Uterus (tissue), 4 donors: ENCODE results near the gene ZYX. TPM values are rescaled to one million over a fixed set of nuclear protein-coding genes. Genes with fewer than 3 reads are reported as not detected.
A peak's percentile ranks its signal among the peaks of the same experiment; 100 is the strongest.

Experiments used
- DNase-seq, 2 donors: peaks; one replicate each; pipeline ENCODE4 v3.0.0-alpha.2; 2019 to 2020
- H3K27ac ChIP-seq, 2 donors: fragments of 200-600 bp; sonication (generic); 1 replicate in 1 of 2; 2 replicates in 1 of 2; pipeline ENCODE4 v1.5.1; 2016 to 2018
- H3K27me3 ChIP-seq, 2 donors: fragments of 200-600 bp; sonication (generic); one replicate each; pipeline ENCODE4 v1.5.1; 2018 to 2019; ENCODE audit warnings: control low read depth in 1 of 2
- H3K36me3 ChIP-seq, 2 donors: fragments of 200-600 bp; sonication (generic); one replicate each; pipeline ENCODE4 v1.5.1; 2019; ENCODE audit warnings: control low read depth in 1 of 2
- H3K4me1 ChIP-seq, 2 donors: fragments of 200-600 bp; sonication (generic); one replicate each; pipeline ENCODE4 v1.5.1; 2018 to 2019; ENCODE audit warnings: control low read depth in 1 of 2
- H3K4me3 ChIP-seq, 2 donors: fragments of 200-600 bp; sonication (generic); 1 replicate in 1 of 2; 2 replicates in 1 of 2; pipeline ENCODE4 v1.5.1; 2018 to 2019; ENCODE audit warnings: mild to moderate bottlenecking in 1 of 2
- H3K9me3 ChIP-seq, 2 donors: fragments of 200-600 bp; sonication (generic); one replicate each; pipeline ENCODE4 v1.5.1; 2019; ENCODE audit warnings: control low read depth in 1 of 2
- POLR2A ChIP-seq, 2 donors: fragments of 450-650 bp; IDR thresholded peaks; one replicate each; pipeline ENCODE4 v1.6.1; 2016; ENCODE audit warnings: antibody characterized with exemption in 2 of 2, mild to moderate bottlenecking in 1 of 2, moderate library complexity in 1 of 2
- intact Hi-C: fragments of 100-400 bp; cut with DNase I; formaldehyde crosslinking; loops from one replicate; pipeline ENCODE4 v1.15.1; 2023; ENCODE audit warnings: low total_unique reads
- total RNA-seq, 4 donors: library from RNA; depleted of rRNA in 3 of 4; stranded (reverse); fragments of >200 nt in 3 of 4; gene quantifications; one replicate each; pipeline versions ENCODE4 v1.1.0 to v1.2.4, GENCODE V29; 2014 to 2023
- TF ChIP-seq, protein P1 (sequence below), 4 experiments: fragments of 200-600 bp in 2 of 4; fragments of 450-650 bp in 2 of 4; sonication (generic) in 2 of 4; IDR thresholded peaks; one replicate each; pipeline ENCODE4 v1.5.1; 2016 to 2019; ENCODE audit warnings: antibody characterized with exemption in 4 of 4, mild to moderate bottlenecking in 2 of 4, moderate library complexity in 1 of 4
- donor health status: DM: yes; HTN: yes; CAD: no.

ZYX gene
- total RNA-seq, 4 donors from 2014 or later: 46.0 to 494 (median 95.9) TPM

DNA sequence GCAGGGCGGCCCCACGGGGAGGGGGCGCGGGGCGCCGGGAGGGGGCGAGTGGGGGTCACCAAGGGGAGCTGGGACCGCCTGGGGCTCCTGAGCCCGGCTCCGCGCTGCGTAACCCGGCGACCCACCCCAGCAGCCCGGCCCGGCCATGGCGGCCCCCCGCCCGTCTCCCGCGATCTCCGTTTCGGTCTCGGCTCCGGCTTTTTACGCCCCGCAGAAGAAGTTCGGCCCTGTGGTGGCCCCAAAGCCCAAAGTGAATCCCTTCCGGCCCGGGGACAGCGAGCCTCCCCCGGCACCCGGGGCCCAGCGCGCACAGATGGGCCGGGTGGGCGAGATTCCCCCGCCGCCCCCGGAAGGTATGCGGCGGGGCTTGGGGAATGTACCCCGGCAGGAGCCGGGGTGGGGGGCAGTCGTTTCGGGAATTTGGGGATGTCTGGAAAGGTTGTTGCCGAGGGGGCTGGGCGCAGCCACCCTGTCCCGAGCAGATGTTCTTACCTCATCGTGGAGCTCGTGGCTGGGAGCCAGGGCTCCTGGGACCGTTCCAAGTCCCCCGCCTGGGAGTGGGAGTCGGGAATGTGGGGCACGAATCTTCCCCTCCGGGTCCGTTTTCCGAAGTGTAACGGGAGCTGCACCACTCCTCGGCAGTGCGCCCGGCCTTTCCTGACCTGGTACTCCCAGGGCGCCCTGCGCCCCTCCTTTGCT lies 431 bp downstream of the ZYX start:
- intact Hi-C loops: no loop called here
- Histone ChIP-seq H3K4me1 (peaks cover 0 to 12% of the 10 kb centered on the region in 2 donors), H3K27me3 (no peaks in the 10 kb centered on the region), H3K9me3 (no peaks in the 10 kb centered on the region), H3K4me3 (peak overlapping the region; percentile 75 to 99), H3K36me3 (no peaks in the 10 kb centered on the region), H3K27ac (peak overlapping the region; percentile 98 to 99)
- peak; percentile 89 to 94 for DNase-seq
- TF ChIP-seq POLR2A (IDR thresholded peaks at IDR 0.05): peak in 1 of 2 donors; percentile 9
- TF ChIP-seq, protein P1, sequence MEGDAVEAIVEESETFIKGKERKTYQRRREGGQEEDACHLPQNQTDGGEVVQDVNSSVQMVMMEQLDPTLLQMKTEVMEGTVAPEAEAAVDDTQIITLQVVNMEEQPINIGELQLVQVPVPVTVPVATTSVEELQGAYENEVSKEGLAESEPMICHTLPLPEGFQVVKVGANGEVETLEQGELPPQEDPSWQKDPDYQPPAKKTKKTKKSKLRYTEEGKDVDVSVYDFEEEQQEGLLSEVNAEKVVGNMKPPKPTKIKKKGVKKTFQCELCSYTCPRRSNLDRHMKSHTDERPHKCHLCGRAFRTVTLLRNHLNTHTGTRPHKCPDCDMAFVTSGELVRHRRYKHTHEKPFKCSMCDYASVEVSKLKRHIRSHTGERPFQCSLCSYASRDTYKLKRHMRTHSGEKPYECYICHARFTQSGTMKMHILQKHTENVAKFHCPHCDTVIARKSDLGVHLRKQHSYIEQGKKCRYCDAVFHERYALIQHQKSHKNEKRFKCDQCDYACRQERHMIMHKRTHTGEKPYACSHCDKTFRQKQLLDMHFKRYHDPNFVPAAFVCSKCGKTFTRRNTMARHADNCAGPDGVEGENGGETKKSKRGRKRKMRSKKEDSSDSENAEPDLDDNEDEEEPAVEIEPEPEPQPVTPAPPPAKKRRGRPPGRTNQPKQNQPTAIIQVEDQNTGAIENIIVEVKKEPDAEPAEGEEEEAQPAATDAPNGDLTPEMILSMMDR (IDR thresholded peaks at IDR 0.05): no peak

DNA sequence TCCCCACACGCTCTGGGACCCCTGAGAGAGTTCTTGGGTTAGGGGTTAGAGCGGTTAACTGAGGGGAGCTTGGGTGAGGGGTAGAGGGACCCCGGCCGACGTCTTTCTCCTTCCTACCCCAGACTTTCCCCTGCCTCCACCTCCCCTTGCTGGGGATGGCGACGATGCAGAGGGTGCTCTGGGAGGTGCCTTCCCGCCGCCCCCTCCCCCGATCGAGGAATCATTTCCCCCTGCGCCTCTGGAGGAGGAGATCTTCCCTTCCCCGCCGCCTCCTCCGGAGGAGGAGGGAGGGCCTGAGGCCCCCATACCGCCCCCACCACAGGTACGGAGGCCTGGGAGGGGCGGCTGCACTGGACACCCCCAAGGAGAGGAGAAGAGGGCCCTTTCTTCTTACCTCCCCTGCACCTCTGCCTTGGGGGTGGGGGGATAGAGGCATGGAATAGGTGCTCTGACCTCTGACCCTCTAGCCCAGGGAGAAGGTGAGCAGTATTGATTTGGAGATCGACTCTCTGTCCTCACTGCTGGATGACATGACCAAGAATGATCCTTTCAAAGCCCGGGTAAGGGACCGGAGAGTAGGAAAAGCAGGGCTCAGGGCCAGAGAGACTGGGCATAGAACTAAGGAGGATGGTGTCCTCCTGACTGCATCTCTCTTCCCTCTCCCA lies 1.1 kb downstream of the ZYX start:
- H3K4me3 ChIP-seq: peak overlapping the region; percentile 75 to 99
- no peaks in the 10 kb centered on the region for H3K36me3 ChIP-seq
- H3K9me3 ChIP-seq: no peaks in the 10 kb centered on the region
- intact Hi-C loops: no loop called here
- DNase-seq: peak in 1 of 2 donors; percentile 28
- peaks cover 4 to 19% of the 10 kb centered on the region in 2 donors for H3K4me1 ChIP-seq
- TF ChIP-seq POLR2A (IDR thresholded peaks at IDR 0.05): no peak
- TF ChIP-seq, protein P1 (IDR thresholded peaks at IDR 0.05): no peak
- H3K27me3 ChIP-seq: no peaks in the 10 kb centered on the region
- peak overlapping the region; percentile 98 to 99 for H3K27ac ChIP-seq

- Histone ChIP-seq H3K4me3 (peak overlapping the region; percentile 75 to 99), H3K4me1 (peaks cover 7 to 25% of the 10 kb centered on the region in 2 donors), H3K27ac (peak overlapping the region; percentile 98 to 99), H3K36me3 (no peaks in the 10 kb centered on the region), H3K27me3 (no peaks in the 10 kb centered on the region), H3K9me3 (no peaks in the 10 kb centered on the region)
- TF ChIP-seq, protein P1 (IDR thresholded peaks at IDR 0.05): no peak
- no peak for TF ChIP-seq POLR2A (IDR thresholded peaks at IDR 0.05)
- intact Hi-C loops: no loop called here
- DNase-seq: peak in 1 of 2 donors; percentile 33
These were observed 1.9 kb downstream of the ZYX start for GRCh38 chr7:143382791-143383641.

GRCh38 chr7:143383642-143383957 lies 2.5 kb downstream of the ZYX start:
- TF ChIP-seq, protein P1 (IDR thresholded peaks at IDR 0.05): no peak
- no peak for TF ChIP-seq POLR2A (IDR thresholded peaks at IDR 0.05)
- no peaks in the 10 kb centered on the region for H3K27me3 ChIP-seq
- intact Hi-C loops: no loop called here
- no peak for DNase-seq
- no peaks in the 10 kb centered on the region for H3K36me3 ChIP-seq
- peak overlapping the region; percentile 75 to 99 for H3K4me3 ChIP-seq
- peaks cover 7 to 29% of the 10 kb centered on the region in 2 donors for H3K4me1 ChIP-seq
- no peaks in the 10 kb centered on the region for H3K9me3 ChIP-seq
- peak overlapping the region; percentile 98 to 99 for H3K27ac ChIP-seq
